Fibroblast of lung (primary cell): ENCODE results near the gene CAPN9. TPM values are rescaled to one million over a fixed set of nuclear protein-coding genes. Genes with fewer than 3 reads are reported as not detected.

ENCODE experiments used
- DNase-seq, 2 donors: peaks; one replicate each; pipeline versions ENCODE4 v3.0.0 to v3.0.0-alpha.2; 2010; ENCODE audit warnings: low read depth in 2 of 2
- H2AFZ ChIP-seq: 2 replicates; pipeline ENCODE4 v1.5.1; 2012; ENCODE audit warnings: low read length, control low read depth, inconsistent platforms
- H3K27ac ChIP-seq: 2 replicates; pipeline ENCODE4 v1.5.1; 2011; ENCODE audit warnings: low read length, control low read depth; ENCODE audit not compliant: insufficient read depth
- H3K27me3 ChIP-seq: 2 replicates; pipeline ENCODE4 v1.5.1; 2011; ENCODE audit warnings: mild to moderate bottlenecking, low read length; ENCODE audit not compliant: control insufficient read depth, insufficient read depth
- H3K36me3 ChIP-seq: 2 replicates; pipeline ENCODE4 v1.5.1; 2011; ENCODE audit warnings: low read length; ENCODE audit not compliant: control insufficient read depth, insufficient read depth
- H3K4me1 ChIP-seq: 2 replicates; pipeline ENCODE4 v1.5.1; 2011; ENCODE audit warnings: low read length; ENCODE audit not compliant: control insufficient read depth, insufficient read depth; ENCODE audit errors: extremely low read depth
- H3K4me2 ChIP-seq: 2 replicates; pipeline ENCODE4 v1.5.1; 2011; ENCODE audit warnings: low read length, control low read depth; ENCODE audit not compliant: insufficient read depth; ENCODE audit errors: extremely low read depth
- H3K4me3 ChIP-seq, 4 experiments: fragments of 200-600 bp in 1 of 4; sonication (generic) in 1 of 4; replicated peaks in 1 of 4; 2 replicates each; pipeline ENCODE4 v1.5.1; 2011 to 2016; ENCODE audit warnings: low read length in 4 of 4, low read depth in 3 of 4, mild to moderate bottlenecking in 3 of 4, control low read depth in 2 of 4, inconsistent platforms in 1 of 4, mixed read lengths in 1 of 4; ENCODE audit not compliant: insufficient read depth in 1 of 4; ENCODE audit errors: control extremely low read depth in 1 of 4
- H3K79me2 ChIP-seq: 2 replicates; pipeline ENCODE4 v1.5.1; 2012; ENCODE audit warnings: mild to moderate bottlenecking, low read length, inconsistent platforms; ENCODE audit not compliant: control insufficient read depth, insufficient read depth
- H3K9ac ChIP-seq: 2 replicates; pipeline ENCODE4 v1.5.1; 2011; ENCODE audit warnings: mild to moderate bottlenecking, low read length, control low read depth; ENCODE audit not compliant: insufficient read depth
- H3K9me3 ChIP-seq: 2 replicates; pipeline ENCODE4 v1.5.1; 2012; ENCODE audit warnings: low read depth, low read length; ENCODE audit not compliant: control insufficient read depth, insufficient read depth
- H4K20me1 ChIP-seq: 2 replicates; pipeline ENCODE4 v1.5.1; 2011; ENCODE audit warnings: low read length; ENCODE audit not compliant: control insufficient read depth, insufficient read depth; ENCODE audit errors: extremely low read depth
- EZH2 ChIP-seq: IDR thresholded peaks from 2 replicates; pipeline ENCODE4 v1.5.1; 2012; ENCODE audit warnings: low read length, control low read depth, mild to moderate bottlenecking; ENCODE audit errors: missing control alignments
- polyA plus RNA-seq, 2 donors: library from polyadenylated mRNA; depleted of rRNA in 1 of 2; stranded (reverse) in 1 of 2; unstranded in 1 of 2; fragments of >200 nt; gene quantifications; 2 replicates each; pipeline ENCODE4 v1.2.1, GENCODE V29; 2011 to 2012; ENCODE audit warnings: missing spikeins in 1 of 2
- total RNA-seq: library from RNA; depleted of rRNA; stranded (reverse); fragments of >200 nt; gene quantifications from 2 replicates; pipeline ENCODE4 v1.2.1, GENCODE V29; 2014
- TF ChIP-seq, protein P1 (sequence below), 2 donors: IDR thresholded peaks in 1 of 2; conservative IDR thresholded peaks in 1 of 2; 1 replicate in 1 of 2; 2 replicates in 1 of 2; pipeline ENCODE4 v1.5.1; 2011 to 2012; ENCODE audit warnings: low read length in 2 of 2, control low read depth in 1 of 2, inconsistent platforms in 1 of 2, low read depth in 1 of 2, mild to moderate bottlenecking in 1 of 2

CAPN9 gene
- total and polyA plus RNA-seq, 2 donors (not counting 1 experiment from before 2014, with no cell fraction given): 0.17 TPM; not detected in 1

DNA sequence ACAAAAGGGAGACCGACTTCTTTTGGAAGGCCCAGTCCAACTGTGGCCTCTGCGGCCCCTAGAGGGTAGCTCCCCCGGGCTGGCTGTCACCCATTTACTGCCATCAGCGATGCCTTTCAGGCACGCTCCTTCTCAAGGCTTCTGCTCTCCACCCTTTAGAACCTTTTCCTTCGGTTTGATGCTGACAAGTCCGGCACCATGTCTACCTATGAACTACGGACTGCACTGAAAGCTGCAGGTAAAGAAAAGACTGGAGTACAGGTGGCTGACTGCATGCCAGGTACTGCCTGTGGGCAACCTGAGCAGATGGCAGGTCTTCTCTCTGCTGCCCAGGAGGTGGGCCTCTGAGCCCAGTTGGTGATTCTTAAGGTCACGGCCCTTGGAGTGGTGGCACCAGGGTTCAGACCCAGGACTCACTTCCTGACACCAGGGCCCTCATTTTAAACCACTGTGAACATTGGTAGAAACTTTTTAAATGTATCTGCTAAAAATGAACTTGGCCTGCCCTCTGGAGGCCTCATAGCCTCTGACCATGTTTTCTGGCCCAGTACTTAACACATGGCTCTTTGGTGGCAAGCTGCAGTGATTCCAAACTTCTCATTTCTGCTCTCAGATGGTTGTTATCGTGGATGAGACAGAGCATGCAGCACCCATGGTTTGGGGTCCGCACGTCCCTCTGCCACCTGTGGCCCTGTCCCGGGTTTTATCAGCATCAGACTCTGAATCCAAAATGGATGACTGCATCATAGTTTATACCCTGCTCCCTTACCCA lies 45.7 kb downstream of the CAPN9 start:
- peak in 1 of 2 donors; percentile 28 for DNase-seq
- Histone ChIP-seq H3K36me3 (no peaks in the 10 kb centered on the region), H3K27me3 (no peaks in the 10 kb centered on the region), H3K9ac (no peak overlapping the region), H3K4me2 (no peak overlapping the region), H3K4me3 (no peak overlapping the region), H3K27ac (no peak overlapping the region), H3K79me2 (no peaks in the 10 kb centered on the region), H2AFZ (no peak overlapping the region), H3K9me3 (no peaks in the 10 kb centered on the region), H3K4me1 (no peaks in the 10 kb centered on the region), H4K20me1 (no peaks in the 10 kb centered on the region)
- TF ChIP-seq EZH2: no peak
- TF ChIP-seq, protein P1, sequence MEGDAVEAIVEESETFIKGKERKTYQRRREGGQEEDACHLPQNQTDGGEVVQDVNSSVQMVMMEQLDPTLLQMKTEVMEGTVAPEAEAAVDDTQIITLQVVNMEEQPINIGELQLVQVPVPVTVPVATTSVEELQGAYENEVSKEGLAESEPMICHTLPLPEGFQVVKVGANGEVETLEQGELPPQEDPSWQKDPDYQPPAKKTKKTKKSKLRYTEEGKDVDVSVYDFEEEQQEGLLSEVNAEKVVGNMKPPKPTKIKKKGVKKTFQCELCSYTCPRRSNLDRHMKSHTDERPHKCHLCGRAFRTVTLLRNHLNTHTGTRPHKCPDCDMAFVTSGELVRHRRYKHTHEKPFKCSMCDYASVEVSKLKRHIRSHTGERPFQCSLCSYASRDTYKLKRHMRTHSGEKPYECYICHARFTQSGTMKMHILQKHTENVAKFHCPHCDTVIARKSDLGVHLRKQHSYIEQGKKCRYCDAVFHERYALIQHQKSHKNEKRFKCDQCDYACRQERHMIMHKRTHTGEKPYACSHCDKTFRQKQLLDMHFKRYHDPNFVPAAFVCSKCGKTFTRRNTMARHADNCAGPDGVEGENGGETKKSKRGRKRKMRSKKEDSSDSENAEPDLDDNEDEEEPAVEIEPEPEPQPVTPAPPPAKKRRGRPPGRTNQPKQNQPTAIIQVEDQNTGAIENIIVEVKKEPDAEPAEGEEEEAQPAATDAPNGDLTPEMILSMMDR (conservative IDR thresholded peaks at IDR 0.05 in 1 of 2, IDR thresholded peaks at IDR 0.05 in 1 of 2; ENCODE audit: low read depth in 1 of 2, low read length in 2 of 2): peak in 1 of 2 donors; percentile 28

DNA sequence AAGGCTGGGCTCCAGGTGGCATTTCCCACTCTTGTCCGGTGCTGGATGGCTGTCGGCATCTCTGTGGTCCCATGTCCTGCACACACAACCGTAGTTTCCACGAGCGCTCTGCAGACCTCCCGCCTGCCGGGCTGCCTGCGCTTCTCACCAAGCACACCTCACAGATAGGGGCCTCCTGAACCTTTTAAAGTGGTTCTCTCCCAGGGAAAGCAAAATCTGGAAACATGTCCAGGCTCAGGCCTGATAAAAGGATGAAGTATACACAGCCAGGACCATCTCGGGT lies 46.2 kb downstream of the CAPN9 start:
- H4K20me1 ChIP-seq: no peaks in the 10 kb centered on the region
- H3K27ac ChIP-seq: no peak overlapping the region
- no peak overlapping the region for H3K9ac ChIP-seq
- no peak for DNase-seq
- no peaks in the 10 kb centered on the region for H3K9me3 ChIP-seq
- H2AFZ ChIP-seq: no peak overlapping the region
- no peak for TF ChIP-seq EZH2
- TF ChIP-seq, protein P1 (conservative IDR thresholded peaks at IDR 0.05 in 1 of 2, IDR thresholded peaks at IDR 0.05 in 1 of 2; ENCODE audit: low read depth in 1 of 2, low read length in 2 of 2): no peak
- no peak overlapping the region for H3K4me2 ChIP-seq
- no peaks in the 10 kb centered on the region for H3K36me3 ChIP-seq
- H3K27me3 ChIP-seq: no peaks in the 10 kb centered on the region
- H3K4me1 ChIP-seq: no peaks in the 10 kb centered on the region
- H3K79me2 ChIP-seq: no peaks in the 10 kb centered on the region
- H3K4me3 ChIP-seq: no peak overlapping the region

DNA sequence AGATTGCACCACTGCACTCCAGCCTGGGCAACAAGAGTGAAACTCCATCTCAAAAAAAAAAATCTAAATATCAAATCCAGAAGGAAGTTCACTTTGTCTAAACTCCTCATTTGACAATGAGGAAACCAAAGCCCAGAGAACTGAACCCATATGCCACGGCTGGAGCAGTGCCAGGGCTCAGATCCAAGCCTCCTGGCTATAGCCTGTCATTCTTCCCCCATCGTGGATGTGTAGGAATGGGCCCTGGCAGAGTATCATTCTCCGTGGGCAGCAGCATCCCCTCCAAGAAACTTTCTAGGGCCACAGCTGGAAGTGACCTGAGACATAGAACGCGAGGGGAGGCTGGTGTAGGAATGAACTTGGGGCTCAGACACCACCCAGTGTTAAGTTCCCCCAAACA lies 47.2 kb downstream of the CAPN9 start:
- TF ChIP-seq EZH2: no peak
- TF ChIP-seq, protein P1 (conservative IDR thresholded peaks at IDR 0.05 in 1 of 2, IDR thresholded peaks at IDR 0.05 in 1 of 2; ENCODE audit: low read depth in 1 of 2, low read length in 2 of 2): no peak
- H4K20me1 ChIP-seq: no peaks in the 10 kb centered on the region
- no peak overlapping the region for H3K4me2 ChIP-seq
- H3K9ac ChIP-seq: no peak overlapping the region
- DNase-seq: no peak
- no peaks in the 10 kb centered on the region for H3K27me3 ChIP-seq
- no peaks in the 10 kb centered on the region for H3K79me2 ChIP-seq
- H3K27ac ChIP-seq: no peak overlapping the region
- no peak overlapping the region for H2AFZ ChIP-seq
- H3K4me1 ChIP-seq: no peaks in the 10 kb centered on the region
- H3K36me3 ChIP-seq: no peaks in the 10 kb centered on the region
- H3K4me3 ChIP-seq: no peak overlapping the region
- H3K9me3 ChIP-seq: no peaks in the 10 kb centered on the region
